IPS-15b (cell line): ENCODE data around the gene MYLK4.

Source experiments
- H3K27me3 ChIP-seq: one replicate; pipeline ENCODE4 v1.6.1; 2013; ENCODE audit warnings: low read length; ENCODE audit not compliant: control insufficient read depth, insufficient read depth
- H3K36me3 ChIP-seq: one replicate; pipeline ENCODE4 v1.6.1; 2013; ENCODE audit warnings: low read length; ENCODE audit not compliant: control insufficient read depth, insufficient read depth
- H3K4me1 ChIP-seq: one replicate; pipeline ENCODE4 v1.6.1; 2013; ENCODE audit warnings: mild to moderate bottlenecking, low read length; ENCODE audit not compliant: control insufficient read depth, insufficient read depth
- H3K4me3 ChIP-seq: one replicate; pipeline ENCODE4 v1.5.1; 2013; ENCODE audit warnings: low read depth, low read length
- H3K9ac ChIP-seq: one replicate; pipeline ENCODE4 v1.6.1; 2013; ENCODE audit warnings: low read depth, mild to moderate bottlenecking, low read length
- H3K9me3 ChIP-seq: one replicate; pipeline ENCODE4 v1.6.1; 2013; ENCODE audit warnings: mild to moderate bottlenecking, low read length; ENCODE audit not compliant: control insufficient read depth, insufficient read depth

The MYLK4 gene

GRCh38 chr6:2658788-2659187 lies 91.9 kb downstream of the MYLK4 start:
- H3K9me3 ChIP-seq, result no peaks in the 10 kb centered on the region
- H3K4me1 ChIP-seq, result peaks cover 12% of the 10 kb centered on the region
- no peak overlapping the region for H3K4me3 ChIP-seq
- no peaks in the 10 kb centered on the region for H3K36me3 ChIP-seq
- no peaks in the 10 kb centered on the region for H3K27me3 ChIP-seq
- no peak overlapping the region for H3K9ac ChIP-seq

DNA sequence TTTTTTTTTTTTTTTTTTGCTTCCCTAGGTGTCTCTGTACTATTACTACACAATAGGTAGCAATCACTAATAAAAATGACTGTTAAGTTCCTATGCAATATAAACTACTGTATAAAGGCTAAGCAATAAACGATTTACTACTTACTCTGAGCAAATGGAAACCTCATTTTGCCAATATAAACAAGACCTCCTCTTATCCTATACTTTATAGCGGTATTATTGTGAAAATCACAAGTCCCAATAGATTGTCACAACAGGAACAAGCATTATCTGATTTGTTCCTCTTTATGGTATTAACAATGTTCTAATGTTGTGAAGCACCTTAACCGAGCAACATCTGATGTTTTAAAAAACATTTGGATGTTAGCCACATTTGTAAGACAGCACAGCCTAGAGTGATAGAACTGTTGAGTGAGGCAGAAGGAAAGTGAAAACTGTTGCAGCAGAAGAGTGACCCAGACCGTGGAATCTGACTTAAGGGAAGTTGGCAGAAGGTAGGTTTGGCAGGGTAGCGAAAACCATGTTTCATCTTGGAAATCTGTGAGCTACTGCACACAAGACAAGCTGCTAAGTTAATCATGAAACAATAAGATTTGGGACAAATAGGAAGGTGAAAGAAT lies 94.2 kb downstream of the MYLK4 start:
- H3K9me3 ChIP-seq, result no peaks in the 10 kb centered on the region
- no peak overlapping the region for H3K9ac ChIP-seq
- H3K27me3 ChIP-seq, result no peaks in the 10 kb centered on the region
- H3K4me1 ChIP-seq, result peaks cover 12% of the 10 kb centered on the region
- H3K36me3 ChIP-seq, result no peaks in the 10 kb centered on the region
- H3K4me3 ChIP-seq, result no peak overlapping the region

DNA sequence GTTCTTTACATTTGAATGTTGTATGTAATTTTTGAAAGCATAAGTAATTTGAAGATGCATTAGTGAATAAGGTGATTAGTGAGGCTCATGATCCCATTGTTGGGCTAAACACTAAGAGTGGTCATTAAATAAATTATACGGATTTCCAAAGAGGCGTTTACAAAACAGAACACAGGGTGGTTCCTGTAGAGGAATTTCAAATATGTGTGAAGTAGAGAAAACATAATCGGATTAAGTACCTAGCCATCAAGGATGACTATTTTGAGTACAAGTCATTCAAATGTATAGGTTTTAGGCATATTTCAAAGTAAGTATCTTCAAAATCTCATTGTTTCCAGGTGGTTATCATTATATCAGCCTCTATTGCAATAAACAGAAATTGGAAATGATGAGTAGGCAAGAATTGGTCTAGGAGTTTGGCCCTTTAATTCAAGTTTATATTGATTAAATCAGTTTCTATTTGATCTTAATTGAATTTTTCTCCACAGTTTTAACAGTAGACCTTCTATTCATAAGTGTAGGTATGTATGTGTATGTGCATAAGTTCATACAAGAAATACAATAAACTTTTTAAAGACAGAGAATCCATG lies 94.8 kb downstream of the MYLK4 start:
- H3K9ac ChIP-seq, result no peak overlapping the region
- no peaks in the 10 kb centered on the region for H3K27me3 ChIP-seq
- H3K4me3 ChIP-seq, result no peak overlapping the region
- peaks cover 12% of the 10 kb centered on the region for H3K4me1 ChIP-seq
- H3K36me3 ChIP-seq, result no peaks in the 10 kb centered on the region
- no peaks in the 10 kb centered on the region for H3K9me3 ChIP-seq

GRCh38 chr6:2653369-2654032 lies 97.2 kb downstream of the MYLK4 start:
- no peak overlapping the region for H3K9ac ChIP-seq
- H3K27me3 ChIP-seq, result no peaks in the 10 kb centered on the region
- peaks cover 12% of the 10 kb centered on the region for H3K4me1 ChIP-seq
- H3K9me3 ChIP-seq, result no peaks in the 10 kb centered on the region
- no peaks in the 10 kb centered on the region for H3K36me3 ChIP-seq
- no peak overlapping the region for H3K4me3 ChIP-seq

DNA sequence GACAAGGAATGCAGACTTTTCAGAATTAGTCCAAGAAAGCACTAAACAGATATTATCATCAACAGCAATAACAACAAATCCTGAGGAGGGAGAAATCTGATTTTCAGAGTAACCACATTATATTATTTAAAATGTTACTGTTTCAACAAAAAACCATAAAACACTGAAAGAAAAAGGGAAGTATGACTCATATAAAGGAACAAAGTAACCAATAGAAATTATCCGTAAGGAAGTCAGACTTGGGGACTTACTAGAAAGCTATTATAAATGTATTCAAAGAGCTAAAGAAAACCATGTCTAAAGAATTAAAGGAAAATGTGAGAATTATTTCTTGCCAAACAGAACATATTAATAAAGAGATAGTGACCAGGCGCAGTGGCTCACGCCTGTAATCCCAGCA lies 98.1 kb downstream of the MYLK4 start:
- H3K4me3 ChIP-seq, result no peak overlapping the region
- no peaks in the 10 kb centered on the region for H3K27me3 ChIP-seq
- no peak overlapping the region for H3K9ac ChIP-seq

GRCh38 chr6:2651961-2652360 lies 98.8 kb downstream of the MYLK4 start:
- Histone ChIP-seq H3K4me1 (peaks cover 12% of the 10 kb centered on the region), H3K36me3 (no peaks in the 10 kb centered on the region), H3K9me3 (no peaks in the 10 kb centered on the region), H3K4me3 (no peak overlapping the region), H3K9ac (no peak overlapping the region), H3K27me3 (no peaks in the 10 kb centered on the region)

More for the DNA sequence above, 98.1 kb downstream of the MYLK4 start:
- Histone ChIP-seq H3K36me3 (no peaks in the 10 kb centered on the region), H3K9me3 (no peaks in the 10 kb centered on the region), H3K4me1 (peaks cover 12% of the 10 kb centered on the region)

- no peak overlapping the region for H3K4me3 ChIP-seq
- H3K4me1 ChIP-seq, result peaks cover 12% of the 10 kb centered on the region
- H3K9ac ChIP-seq, result no peak overlapping the region
- no peaks in the 10 kb centered on the region for H3K9me3 ChIP-seq
- no peaks in the 10 kb centered on the region for H3K36me3 ChIP-seq
- H3K27me3 ChIP-seq, result no peaks in the 10 kb centered on the region
Measured at GRCh38 chr6:2651536-2651935, 99.2 kb downstream of the MYLK4 start.

GRCh38 chr6:2646346-2646745 lies 104.4 kb downstream of the MYLK4 start:
- H3K9me3 ChIP-seq, result no peaks in the 10 kb centered on the region
- no peaks in the 10 kb centered on the region for H3K36me3 ChIP-seq
- H3K4me1 ChIP-seq, result no peaks in the 10 kb centered on the region
- no peaks in the 10 kb centered on the region for H3K27me3 ChIP-seq
- H3K9ac ChIP-seq, result no peak overlapping the region
- no peak overlapping the region for H3K4me3 ChIP-seq

GRCh38 chr6:2643935-2644539 lies 106.7 kb downstream of the MYLK4 start:
- H3K4me1 ChIP-seq, result no peaks in the 10 kb centered on the region
- H3K4me3 ChIP-seq, result no peak overlapping the region
- no peaks in the 10 kb centered on the region for H3K36me3 ChIP-seq
- no peaks in the 10 kb centered on the region for H3K9me3 ChIP-seq
- H3K27me3 ChIP-seq, result no peaks in the 10 kb centered on the region
- H3K9ac ChIP-seq, result no peak overlapping the region

DNA sequence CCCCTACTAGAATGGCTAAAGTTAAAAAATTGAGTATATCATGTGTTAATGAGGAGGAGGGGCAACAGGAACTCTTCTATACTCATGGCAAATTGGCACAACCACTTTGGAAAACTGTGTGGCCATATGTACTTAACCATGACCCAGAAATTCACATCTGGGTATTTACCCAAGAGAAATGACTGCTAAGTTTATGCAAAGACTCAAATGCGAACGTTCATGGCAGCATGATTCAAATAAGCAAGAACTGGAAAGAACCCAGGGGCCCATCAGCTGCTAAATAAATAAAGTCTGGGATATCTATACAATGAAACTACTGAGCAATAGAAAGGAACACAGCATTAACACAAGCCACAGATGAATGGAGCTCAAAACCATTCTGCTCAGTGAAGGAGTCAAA lies 107.6 kb downstream of the MYLK4 start:
- no peaks in the 10 kb centered on the region for H3K4me1 ChIP-seq
- H3K27me3 ChIP-seq, result no peaks in the 10 kb centered on the region
- no peak overlapping the region for H3K9ac ChIP-seq
- H3K9me3 ChIP-seq, result no peaks in the 10 kb centered on the region
- H3K4me3 ChIP-seq, result no peak overlapping the region
- no peaks in the 10 kb centered on the region for H3K36me3 ChIP-seq

GRCh38 chr6:2641044-2641725 lies 109.5 kb downstream of the MYLK4 start:
- Histone ChIP-seq H3K4me3 (no peak overlapping the region), H3K27me3 (no peaks in the 10 kb centered on the region), H3K36me3 (no peaks in the 10 kb centered on the region), H3K4me1 (no peaks in the 10 kb centered on the region), H3K9me3 (no peaks in the 10 kb centered on the region), H3K9ac (no peak overlapping the region)
